Panc1 (cell line): Measurements from ENCODE around the gene CASD1. TPM values are rescaled to one million over a fixed set of nuclear protein-coding genes. Genes with fewer than 3 reads are reported as not detected.

Experiments
- ATAC-seq: fragments of 200-7000 bp; cut with Tn5 transposase; 2 replicates; pipeline ENCODE4 v1.9.1; 2020; ENCODE audit warnings: mild to moderate bottlenecking, moderate library complexity
- BruUV-seq: library from RNA; stranded (reverse); fragments of 400-500 nt; replicated peaks from 2 replicates; lab custom pipeline; 2021; lab: Mats Ljungman, UMichigan
- CTCF ChIA-PET: fragments of 300-600 bp; sonication (Branson Sonifier 250); formaldehyde crosslinking; loops from one replicate; lab custom pipeline; 2022; ENCODE audit warnings: antibody characterized with exemption; lab: Charles Lee
- POLR2A ChIA-PET: fragments of 300-600 bp; sonication (Branson Sonifier 250); formaldehyde crosslinking; loops from one replicate; lab custom pipeline; 2022; ENCODE audit warnings: antibody characterized with exemption; lab: Charles Lee
- DNase-seq: peaks from one replicate; pipeline ENCODE4 v3.0.0-alpha.2; 2010; ENCODE audit warnings: low read depth, low spot score
- H3K27ac ChIP-seq: 2 replicates; pipeline ENCODE4 v1.5.1; 2011; ENCODE audit warnings: mild to moderate bottlenecking, low read length, inconsistent platforms
- H3K27me3 ChIP-seq: fragments of 200-500 bp; sonication (Bioruptor generic); 2 replicates; pipeline ENCODE4 v1.6.0; 2014; ENCODE audit warnings: low read length, inconsistent platforms; ENCODE audit not compliant: control insufficient read depth, insufficient read depth
- H3K36me3 ChIP-seq: fragments of 200-500 bp; sonication (Bioruptor generic); 2 replicates; pipeline ENCODE4 v1.5.1; 2014; ENCODE audit warnings: inconsistent platforms, mild to moderate bottlenecking, low read length, moderate library complexity; ENCODE audit not compliant: control insufficient read depth, insufficient read depth
- H3K4me1 ChIP-seq: 2 replicates; pipeline ENCODE4 v1.5.1; 2011; ENCODE audit warnings: inconsistent platforms, mild to moderate bottlenecking, low read length, moderate library complexity; ENCODE audit not compliant: control insufficient read depth, insufficient read depth
- H3K4me3 ChIP-seq, 2 experiments: 2 replicates each; pipeline ENCODE4 v1.5.1; 2011 to 2012; ENCODE audit warnings: low read depth in 2 of 2, low read length in 2 of 2, mild to moderate bottlenecking in 2 of 2, inconsistent platforms in 1 of 2, moderate library complexity in 1 of 2
- H3K9me3 ChIP-seq: fragments of 200-500 bp; sonication (Bioruptor generic); 2 replicates; pipeline ENCODE4 v1.5.1; 2014; ENCODE audit warnings: low read depth, mild to moderate bottlenecking, inconsistent platforms, low read length, moderate library complexity; ENCODE audit not compliant: control insufficient read depth, insufficient read depth
- POLR2AphosphoS5 ChIP-seq: IDR thresholded peaks from 2 replicates; pipeline ENCODE4 v1.6.1; 2012; ENCODE audit warnings: mild to moderate bottlenecking, low read depth, low read length, moderate library complexity
- SIN3A ChIP-seq: IDR thresholded peaks from 2 replicates; pipeline ENCODE4 v1.6.1; 2012; ENCODE audit warnings: low read depth, mild to moderate bottlenecking, low read length, moderate library complexity, borderline replicate concordance; ENCODE audit not compliant: insufficient read depth
- TCF7L2 ChIP-seq: IDR thresholded peaks from 2 replicates; pipeline ENCODE4 v1.6.1; 2011; ENCODE audit warnings: mild to moderate bottlenecking, low read depth, low read length, inconsistent platforms
- in situ Hi-C: cut with HindIII; loops from 2 replicates; pipeline ENCODE4 v1.10.0; 2016; ENCODE audit warnings: low sequenced_read_pairs, low pct_unique_long_range_greater_than_20kb
- intact Hi-C: fragments of 100-400 bp; cut with micrococcal nuclease; formaldehyde crosslinking; loops from one replicate; pipeline ENCODE4 v1.10.0; 2022; ENCODE audit not compliant: unreplicated experiment
- total RNA-seq: library from RNA; stranded (reverse); gene quantifications from one replicate; pipeline ENCODE4 v1.2.1, GENCODE V29; 2021; ENCODE audit not compliant: unreplicated experiment
- TF ChIP-seq, protein P1 (sequence below), 2 experiments: IDR thresholded peaks; 2 replicates each; pipeline ENCODE4 v1.6.1; 2011 to 2012; ENCODE audit warnings: low read depth in 2 of 2, control low read depth in 1 of 2, low read length in 1 of 2, mild to moderate bottlenecking in 1 of 2, moderate library complexity in 1 of 2; ENCODE audit not compliant: insufficient read depth in 1 of 2
- TF ChIP-seq, protein P2 (sequence below): fragments of 450-650 bp; IDR thresholded peaks from 2 replicates; pipeline ENCODE4 v1.5.1; 2017; ENCODE audit warnings: mild to moderate bottlenecking

Gene CASD1
- total RNA-seq, 1 experiment from 2014 or later: 14.7 TPM

DNA sequence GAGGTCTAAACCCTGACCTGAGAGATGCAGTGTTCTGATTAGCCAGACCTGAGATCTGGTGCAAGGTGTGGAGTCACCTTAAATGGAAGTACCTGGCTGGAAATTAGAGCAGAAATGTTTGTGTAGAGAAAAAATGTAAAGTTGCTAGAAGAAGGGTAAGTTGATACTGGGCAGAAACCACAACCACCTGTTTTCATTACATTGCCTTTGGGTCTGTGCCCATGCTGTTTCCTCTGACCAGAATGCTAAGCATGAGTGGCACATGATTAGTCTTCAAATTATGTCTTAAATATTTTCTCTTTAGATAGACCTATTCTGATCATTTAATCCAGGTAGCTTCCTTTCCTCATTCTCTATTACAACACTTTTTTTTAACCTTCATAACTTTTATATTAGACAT, 69.0 kb downstream of the CASD1 start:
- intact Hi-C loops: no loop called here
- TF ChIP-seq, protein P1, sequence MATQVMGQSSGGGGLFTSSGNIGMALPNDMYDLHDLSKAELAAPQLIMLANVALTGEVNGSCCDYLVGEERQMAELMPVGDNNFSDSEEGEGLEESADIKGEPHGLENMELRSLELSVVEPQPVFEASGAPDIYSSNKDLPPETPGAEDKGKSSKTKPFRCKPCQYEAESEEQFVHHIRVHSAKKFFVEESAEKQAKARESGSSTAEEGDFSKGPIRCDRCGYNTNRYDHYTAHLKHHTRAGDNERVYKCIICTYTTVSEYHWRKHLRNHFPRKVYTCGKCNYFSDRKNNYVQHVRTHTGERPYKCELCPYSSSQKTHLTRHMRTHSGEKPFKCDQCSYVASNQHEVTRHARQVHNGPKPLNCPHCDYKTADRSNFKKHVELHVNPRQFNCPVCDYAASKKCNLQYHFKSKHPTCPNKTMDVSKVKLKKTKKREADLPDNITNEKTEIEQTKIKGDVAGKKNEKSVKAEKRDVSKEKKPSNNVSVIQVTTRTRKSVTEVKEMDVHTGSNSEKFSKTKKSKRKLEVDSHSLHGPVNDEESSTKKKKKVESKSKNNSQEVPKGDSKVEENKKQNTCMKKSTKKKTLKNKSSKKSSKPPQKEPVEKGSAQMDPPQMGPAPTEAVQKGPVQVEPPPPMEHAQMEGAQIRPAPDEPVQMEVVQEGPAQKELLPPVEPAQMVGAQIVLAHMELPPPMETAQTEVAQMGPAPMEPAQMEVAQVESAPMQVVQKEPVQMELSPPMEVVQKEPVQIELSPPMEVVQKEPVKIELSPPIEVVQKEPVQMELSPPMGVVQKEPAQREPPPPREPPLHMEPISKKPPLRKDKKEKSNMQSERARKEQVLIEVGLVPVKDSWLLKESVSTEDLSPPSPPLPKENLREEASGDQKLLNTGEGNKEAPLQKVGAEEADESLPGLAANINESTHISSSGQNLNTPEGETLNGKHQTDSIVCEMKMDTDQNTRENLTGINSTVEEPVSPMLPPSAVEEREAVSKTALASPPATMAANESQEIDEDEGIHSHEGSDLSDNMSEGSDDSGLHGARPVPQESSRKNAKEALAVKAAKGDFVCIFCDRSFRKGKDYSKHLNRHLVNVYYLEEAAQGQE (IDR thresholded peaks at IDR 0.05; ENCODE audit: insufficient read depth in 1 of 2, low read depth in 2 of 2, low read length in 1 of 2): no peak
- TF ChIP-seq, protein P2, sequence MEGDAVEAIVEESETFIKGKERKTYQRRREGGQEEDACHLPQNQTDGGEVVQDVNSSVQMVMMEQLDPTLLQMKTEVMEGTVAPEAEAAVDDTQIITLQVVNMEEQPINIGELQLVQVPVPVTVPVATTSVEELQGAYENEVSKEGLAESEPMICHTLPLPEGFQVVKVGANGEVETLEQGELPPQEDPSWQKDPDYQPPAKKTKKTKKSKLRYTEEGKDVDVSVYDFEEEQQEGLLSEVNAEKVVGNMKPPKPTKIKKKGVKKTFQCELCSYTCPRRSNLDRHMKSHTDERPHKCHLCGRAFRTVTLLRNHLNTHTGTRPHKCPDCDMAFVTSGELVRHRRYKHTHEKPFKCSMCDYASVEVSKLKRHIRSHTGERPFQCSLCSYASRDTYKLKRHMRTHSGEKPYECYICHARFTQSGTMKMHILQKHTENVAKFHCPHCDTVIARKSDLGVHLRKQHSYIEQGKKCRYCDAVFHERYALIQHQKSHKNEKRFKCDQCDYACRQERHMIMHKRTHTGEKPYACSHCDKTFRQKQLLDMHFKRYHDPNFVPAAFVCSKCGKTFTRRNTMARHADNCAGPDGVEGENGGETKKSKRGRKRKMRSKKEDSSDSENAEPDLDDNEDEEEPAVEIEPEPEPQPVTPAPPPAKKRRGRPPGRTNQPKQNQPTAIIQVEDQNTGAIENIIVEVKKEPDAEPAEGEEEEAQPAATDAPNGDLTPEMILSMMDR: no peak
- TF ChIP-seq TCF7L2 (no peak), POLR2AphosphoS5 (no peak), SIN3A (no peak)
- no peak overlapping the region for H3K4me3 ChIP-seq
- H3K27me3 ChIP-seq: no peaks in the 10 kb centered on the region
- CTCF ChIA-PET: no interaction called here
- BruUV-seq: no TSS peak
- no peaks in the 10 kb centered on the region for H3K36me3 ChIP-seq
- in situ Hi-C loops: no loop called here
- H3K9me3 ChIP-seq: no peaks in the 10 kb centered on the region
- POLR2A ChIA-PET: no interaction called here
- H3K27ac ChIP-seq: no peak overlapping the region
- DNase-seq: no peak
- no peak for ATAC-seq
- no peaks in the 10 kb centered on the region for H3K4me1 ChIP-seq

DNA sequence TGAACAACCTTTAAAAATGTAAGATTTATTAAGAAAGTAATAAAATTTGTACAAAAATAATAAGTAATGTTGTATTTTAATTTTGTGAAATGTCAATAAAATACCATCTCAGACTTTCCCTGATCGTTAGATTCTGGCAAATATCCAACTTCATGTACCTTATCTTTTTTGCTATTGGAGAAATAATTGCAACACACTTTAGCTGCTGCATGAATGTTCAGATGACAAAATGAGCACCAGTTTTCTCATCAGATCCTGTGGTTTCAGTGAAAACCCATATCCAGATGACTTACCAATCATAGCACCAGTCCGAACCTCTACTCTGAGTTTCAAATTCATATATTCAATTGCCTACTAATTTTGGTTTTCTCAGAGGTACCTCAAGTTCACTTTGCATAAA, 69.9 kb downstream of the CASD1 start:
- Histone ChIP-seq H3K4me3 (no peak overlapping the region), H3K27me3 (no peaks in the 10 kb centered on the region), H3K9me3 (no peaks in the 10 kb centered on the region), H3K36me3 (no peaks in the 10 kb centered on the region), H3K4me1 (no peaks in the 10 kb centered on the region), H3K27ac (no peak overlapping the region)
- TF ChIP-seq, protein P2: no peak
- TF ChIP-seq SIN3A: no peak
- no peak for TF ChIP-seq POLR2AphosphoS5
- TF ChIP-seq, protein P1 (IDR thresholded peaks at IDR 0.05; ENCODE audit: insufficient read depth in 1 of 2, low read depth in 2 of 2, low read length in 1 of 2): no peak
- TF ChIP-seq TCF7L2: no peak
- DNase-seq: no peak
- intact Hi-C loops: no loop called here
- in situ Hi-C loops: no loop called here
- ATAC-seq: no peak
- CTCF ChIA-PET: no interaction called here
- BruUV-seq: no TSS peak
- POLR2A ChIA-PET: no interaction called here
